Left renal pelvis (tissue), 4 donors: ENCODE results near the gene TMOD2. TPM values are rescaled to one million over a fixed set of nuclear protein-coding genes. Genes with fewer than 3 reads are reported as not detected.

Experiments used
- DNase-seq, 4 donors: peaks; one replicate each; pipeline ENCODE4 v3.0.0-alpha.2; 2013; ENCODE audit warnings: low read depth in 4 of 4, low spot score in 3 of 4
- polyA plus RNA-seq, 4 donors: library from polyadenylated mRNA; unstranded; fragments of 120-200 nt; gene quantifications; one replicate each; pipeline ENCODE4 v1.2.1, GENCODE V29; 2013; ENCODE audit not compliant: insufficient read length in 4 of 4

Gene TMOD2
- polyA plus RNA-seq, 4 donors, result 4.5 to 12.1 (median 5.5) TPM

- no peak for DNase-seq
Observed at GRCh38 chr15:51735228-51736010, 16.0 kb upstream of the TMOD2 start.

DNA sequence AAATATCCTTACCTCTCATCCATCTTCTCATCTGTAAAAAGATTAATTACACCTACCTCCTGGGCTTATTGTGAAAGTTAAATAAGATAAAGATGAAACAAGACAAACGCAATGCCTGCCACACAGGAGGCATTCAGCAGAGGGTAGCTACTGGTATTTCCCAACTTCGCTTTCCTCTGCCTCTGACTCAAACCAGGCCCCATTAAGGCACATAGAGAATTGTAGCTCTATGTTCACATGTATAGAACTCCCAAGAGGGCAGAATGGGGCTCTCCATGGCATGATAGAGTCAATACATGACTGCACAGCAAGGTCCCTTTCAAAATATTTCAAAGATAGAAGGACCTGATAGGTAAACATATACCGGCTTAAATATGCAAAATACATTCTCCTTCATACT is 15.3 kb upstream of the TMOD2 start:
- DNase-seq, result no peak

GRCh38 chr15:51736751-51737521 is 14.5 kb upstream of the TMOD2 start:
- DNase-seq, result no peak

DNA sequence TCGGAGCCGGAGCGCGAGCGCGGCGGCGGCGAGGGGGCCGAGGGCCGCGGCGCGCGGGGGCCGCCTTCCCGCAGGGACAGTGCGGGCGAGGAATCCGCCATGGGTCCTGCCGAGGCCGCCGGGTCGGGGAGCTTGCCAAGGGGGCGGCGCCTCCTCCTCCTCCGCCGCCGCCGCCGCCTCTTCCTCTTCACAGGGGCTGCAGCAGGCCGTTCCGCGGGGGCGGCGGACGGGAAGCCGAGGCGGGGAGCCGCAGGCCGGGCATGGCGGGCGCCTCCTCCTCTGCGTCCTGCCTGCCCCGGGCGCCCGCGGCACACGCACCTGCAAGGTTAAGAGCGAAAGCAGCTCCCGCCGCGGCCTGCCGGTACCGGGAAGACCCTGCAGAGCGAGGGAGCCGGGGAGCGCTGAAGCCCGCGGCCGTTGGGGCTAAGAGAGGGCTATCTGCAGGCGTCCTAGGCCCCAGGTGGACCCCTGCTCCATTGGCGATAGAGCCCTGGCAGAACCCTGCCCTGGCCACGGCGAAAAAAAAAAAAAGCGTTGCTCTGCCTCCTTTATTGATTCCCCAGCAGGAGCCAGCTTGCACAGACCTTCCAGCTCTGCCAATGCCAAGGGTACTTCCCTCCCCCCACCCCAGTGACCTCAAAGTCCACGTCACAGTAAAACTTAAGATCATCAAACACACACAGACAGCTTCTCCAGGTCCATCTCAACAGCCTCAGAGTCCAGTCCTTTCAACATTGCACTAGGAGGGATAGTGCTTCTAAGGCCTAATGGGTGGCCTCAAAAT is 13.7 kb upstream of the TMOD2 start, which contains the start of gene LYSMD2:
Gene LYSMD2 (minus strand): TSS at position 134 of the 784 bp plus-strand sequence. CDS start 33 bp downstream, at position 101.
- DNase-seq, result no peak

- no peak for DNase-seq
Observed at GRCh38 chr15:51738553-51738952, 12.8 kb upstream of the TMOD2 start.

DNA sequence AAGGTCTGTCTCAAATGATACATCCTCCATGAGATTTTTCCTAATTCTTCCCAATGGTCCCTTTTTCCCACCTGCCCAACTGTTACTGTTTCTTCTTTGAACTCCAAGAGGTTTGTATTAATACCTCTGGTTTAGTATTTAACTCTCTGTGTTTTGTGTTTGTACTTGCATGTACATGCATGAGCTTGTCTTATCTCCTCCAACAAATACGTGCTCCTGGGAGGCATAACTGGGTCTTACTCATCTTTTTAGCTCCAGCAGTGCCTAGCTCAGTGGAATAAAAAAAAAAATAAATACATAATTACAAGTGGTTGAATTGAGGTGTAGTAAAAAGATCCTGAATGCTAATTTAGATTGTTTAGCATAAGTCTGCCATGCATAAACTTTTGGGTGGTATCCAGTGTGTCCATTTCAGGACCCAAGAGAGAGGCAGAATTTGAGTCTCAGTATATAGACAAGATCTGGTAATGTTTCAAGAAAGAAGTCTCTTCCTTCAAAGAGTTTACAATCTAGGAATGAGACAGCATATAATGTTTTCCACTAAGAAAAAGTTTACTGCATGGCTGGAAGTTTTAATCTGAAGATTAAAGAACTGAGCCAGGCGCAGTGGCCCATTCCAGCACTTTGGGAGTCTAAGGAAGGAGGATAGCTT is 12.2 kb upstream of the TMOD2 start:
- DNase-seq, result no peak

DNA sequence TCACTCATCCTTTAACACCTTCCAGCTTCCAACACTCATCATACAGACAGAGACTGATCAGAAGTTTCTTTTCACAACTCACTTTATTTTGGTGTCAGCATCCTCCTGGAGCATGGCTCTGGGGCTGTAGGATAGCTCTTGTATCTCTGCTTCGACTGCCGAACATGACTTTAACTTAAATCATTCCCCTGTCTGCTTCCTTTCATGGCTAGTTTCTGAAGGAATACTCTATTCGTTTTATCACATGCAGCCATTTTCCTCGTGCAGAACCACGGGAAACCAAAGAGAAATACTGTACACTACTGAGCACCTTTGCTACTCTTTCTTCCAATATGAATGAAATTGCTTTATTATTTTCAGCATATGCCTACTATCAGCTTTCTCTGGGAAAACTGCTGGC is 2.1 kb upstream of the TMOD2 start:
- no peak for DNase-seq

DNA sequence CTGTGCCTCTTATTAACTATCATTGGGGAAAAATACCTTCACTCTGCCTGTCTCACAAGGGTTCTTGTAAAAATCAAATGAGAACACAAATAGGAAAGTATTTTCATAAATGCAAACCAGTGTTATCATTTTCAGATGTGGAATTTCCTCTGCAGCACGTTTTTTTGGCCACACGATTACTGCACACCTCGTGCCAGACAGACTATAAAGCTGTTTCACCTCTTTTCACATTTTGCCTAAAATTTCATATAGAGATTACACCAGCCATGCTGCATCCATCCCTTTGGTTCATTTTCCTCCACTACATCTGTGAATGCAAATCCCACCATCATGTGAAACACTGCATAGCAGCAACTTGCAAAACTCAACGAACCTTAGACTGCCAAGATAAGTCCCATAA is 1.2 kb upstream of the TMOD2 start:
- DNase-seq, result no peak

GRCh38 chr15:51751697-51752683 is 593 bp downstream of the TMOD2 start:
- DNase-seq, result no peak

- no peak for DNase-seq
Observed at GRCh38 chr15:51752888-51753287, 1.5 kb downstream of the TMOD2 start.

GRCh38 chr15:51754267-51754666 is 2.9 kb downstream of the TMOD2 start:
- DNase-seq, result no peak

DNA sequence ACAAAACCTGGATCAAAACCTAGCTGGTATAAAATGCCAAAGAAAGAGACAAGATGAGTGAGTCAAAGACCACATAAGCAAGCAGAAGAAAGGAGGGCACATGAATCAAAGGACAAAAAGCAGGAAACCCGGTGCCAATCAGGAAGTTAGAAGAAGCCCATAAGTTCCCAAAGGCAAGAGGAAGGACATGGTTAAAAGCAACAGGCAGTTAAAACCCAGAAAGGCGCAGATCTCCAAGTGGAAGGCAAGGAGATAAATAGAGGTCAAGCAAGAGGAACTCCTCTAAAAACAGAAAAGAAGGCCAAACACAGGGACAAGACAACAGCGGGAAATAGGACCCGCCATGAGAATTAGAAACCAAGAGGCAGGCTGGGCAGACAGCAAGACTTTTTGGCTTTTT is 4.4 kb downstream of the TMOD2 start:
- DNase-seq, result no peak

DNA sequence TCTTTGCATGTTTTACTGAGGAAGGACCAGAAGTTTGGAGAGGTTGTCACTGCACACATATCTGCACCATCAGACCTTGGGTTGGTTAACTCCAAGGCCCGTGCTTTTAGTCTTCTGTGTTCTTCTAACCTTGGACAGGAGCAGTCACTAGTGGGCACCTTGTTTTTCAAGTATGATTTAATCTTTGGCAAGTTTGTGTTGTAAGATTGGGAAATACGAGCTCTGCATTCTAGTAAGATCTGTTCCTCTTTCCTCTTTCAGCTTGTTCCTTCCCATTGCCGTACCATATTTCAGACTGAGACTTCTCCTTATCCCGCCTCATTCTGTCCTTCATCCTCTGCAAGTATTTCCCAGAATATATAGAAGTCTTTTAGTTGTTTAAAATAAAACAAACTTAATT is 5.1 kb downstream of the TMOD2 start:
- no peak for DNase-seq

DNA sequence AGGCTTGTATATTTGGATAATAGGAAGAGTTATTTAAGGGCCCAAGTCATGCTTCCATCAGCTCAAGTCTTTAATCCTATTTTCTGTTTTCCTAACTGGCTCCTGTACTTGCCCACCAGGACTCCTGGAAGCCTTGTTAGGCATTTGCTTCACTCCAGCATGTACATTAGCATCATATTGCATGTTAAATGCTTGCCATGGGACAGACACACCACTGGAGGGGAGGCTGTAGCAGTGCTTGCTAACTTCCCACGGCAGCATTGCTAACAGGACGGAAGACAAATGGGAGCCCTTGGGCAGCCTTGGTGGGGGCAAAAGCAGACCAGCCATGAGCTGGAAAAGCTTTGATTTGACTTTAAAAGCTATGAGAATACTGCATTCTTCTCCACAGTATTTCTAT is 6.1 kb downstream of the TMOD2 start:
- DNase-seq, result no peak

DNA sequence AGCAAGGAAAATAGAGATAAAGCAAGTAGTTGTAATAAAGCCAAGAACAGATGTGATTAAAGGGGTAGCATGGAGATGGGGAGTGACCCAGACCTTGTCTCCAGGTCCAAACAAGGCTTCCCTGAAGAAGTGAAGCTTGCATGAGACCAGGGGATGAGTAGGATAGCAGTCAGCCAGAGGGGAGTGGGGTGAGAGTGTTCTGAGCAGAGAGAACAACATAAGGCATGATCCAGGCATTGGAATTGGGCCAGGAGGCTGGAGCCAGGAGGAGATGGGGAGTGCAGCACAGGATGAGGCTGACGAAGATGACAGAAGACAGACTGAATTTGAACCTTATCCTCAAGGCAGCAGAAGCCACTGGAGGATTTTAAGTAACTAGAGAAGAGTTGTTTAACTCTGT is 7.2 kb downstream of the TMOD2 start:
- no peak for DNase-seq

DNA sequence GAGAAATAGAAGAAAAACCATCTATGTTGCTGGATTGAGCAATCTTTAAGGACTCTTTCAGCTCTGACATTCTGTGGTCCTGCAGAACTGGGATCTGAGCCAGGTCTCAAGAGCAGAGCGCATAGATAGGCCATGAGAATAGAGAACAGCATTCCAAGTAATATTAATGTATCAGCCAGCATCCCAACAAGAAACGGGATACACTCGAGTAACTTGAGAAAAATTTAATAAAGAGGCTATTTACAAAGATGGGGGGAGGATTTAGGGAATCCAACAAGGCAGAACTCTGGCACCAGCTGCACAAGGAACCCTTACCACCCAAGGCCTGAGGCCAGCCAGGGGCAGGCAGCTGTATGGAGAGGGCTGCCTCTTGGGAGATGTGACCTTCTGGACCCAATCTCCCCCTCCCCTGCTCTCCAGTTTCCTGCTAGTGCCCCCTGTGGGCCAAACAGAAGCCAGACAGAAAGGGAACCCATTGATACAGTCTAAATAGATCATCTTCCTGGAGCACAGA is 8.2 kb downstream of the TMOD2 start:
- DNase-seq, result no peak

GRCh38 chr15:51760805-51761204 is 9.4 kb downstream of the TMOD2 start:
- no peak for DNase-seq

DNA sequence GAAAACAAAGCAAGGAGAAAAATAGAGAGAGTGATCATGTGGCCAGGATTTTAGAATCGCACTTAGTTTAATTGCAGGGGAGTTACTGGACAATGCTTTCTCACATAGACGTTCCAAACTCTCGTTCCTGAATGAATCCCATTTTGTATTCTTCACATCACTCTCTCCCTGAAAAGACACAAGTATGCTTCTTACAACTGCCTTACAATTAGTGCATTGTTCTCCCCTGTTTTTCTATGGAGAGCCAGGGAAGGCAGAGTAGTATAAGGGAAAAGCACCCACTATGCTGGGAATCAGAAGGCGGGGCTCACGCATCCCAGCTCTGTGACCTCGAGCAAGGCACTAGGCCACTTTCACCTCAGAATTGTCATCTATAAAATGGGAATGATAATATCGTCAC is 14.4 kb downstream of the TMOD2 start:
- no peak for DNase-seq

DNA sequence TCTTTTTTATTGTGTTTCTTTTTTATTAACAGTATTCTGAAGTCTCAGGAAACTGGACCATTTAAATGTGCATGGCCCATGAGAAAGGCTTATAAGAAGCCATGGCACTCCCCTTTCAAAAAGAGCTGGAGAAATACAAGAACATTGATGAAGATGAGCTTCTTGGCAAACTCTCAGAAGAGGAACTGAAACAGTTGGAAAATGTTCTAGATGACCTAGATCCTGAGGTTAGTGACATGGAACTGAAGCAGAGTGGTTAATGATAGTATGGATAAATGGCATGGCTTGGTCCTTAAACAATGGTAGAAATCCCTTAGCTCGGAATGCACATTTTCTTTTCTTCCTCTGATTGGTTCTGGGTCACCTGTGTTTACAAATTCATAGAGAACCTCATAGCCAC is 14.9 kb downstream of the TMOD2 start:
- DNase-seq, result no peak
